ENCODE data around the gene CALML5.

- TF ChIP-seq CTCF (conservative IDR thresholded peaks at IDR 0.05; ENCODE audit: low read depth, low read length) (no peak), EZH2phosphoT487 (IDR thresholded peaks at IDR 0.05; ENCODE audit: borderline replicate concordance, low read length) (no peak)
Observed at GRCh38 chr10:5509691-5510090, 10.3 kb upstream of the CALML5 start.
